Superior temporal gyrus (tissue), 1 donor: ENCODE results near the gene CENPU.
"Not testable (repeated sequence)": the region's sequence is repeated elsewhere in the genome, so short reads cannot be mapped to it uniquely, and the experiment has no call there.

Experiments
- DNase-seq: peaks from one replicate; pipeline ENCODE4 v3.0.0-alpha.2; 2016; ENCODE audit errors: extremely low spot score

CENPU gene

DNA sequence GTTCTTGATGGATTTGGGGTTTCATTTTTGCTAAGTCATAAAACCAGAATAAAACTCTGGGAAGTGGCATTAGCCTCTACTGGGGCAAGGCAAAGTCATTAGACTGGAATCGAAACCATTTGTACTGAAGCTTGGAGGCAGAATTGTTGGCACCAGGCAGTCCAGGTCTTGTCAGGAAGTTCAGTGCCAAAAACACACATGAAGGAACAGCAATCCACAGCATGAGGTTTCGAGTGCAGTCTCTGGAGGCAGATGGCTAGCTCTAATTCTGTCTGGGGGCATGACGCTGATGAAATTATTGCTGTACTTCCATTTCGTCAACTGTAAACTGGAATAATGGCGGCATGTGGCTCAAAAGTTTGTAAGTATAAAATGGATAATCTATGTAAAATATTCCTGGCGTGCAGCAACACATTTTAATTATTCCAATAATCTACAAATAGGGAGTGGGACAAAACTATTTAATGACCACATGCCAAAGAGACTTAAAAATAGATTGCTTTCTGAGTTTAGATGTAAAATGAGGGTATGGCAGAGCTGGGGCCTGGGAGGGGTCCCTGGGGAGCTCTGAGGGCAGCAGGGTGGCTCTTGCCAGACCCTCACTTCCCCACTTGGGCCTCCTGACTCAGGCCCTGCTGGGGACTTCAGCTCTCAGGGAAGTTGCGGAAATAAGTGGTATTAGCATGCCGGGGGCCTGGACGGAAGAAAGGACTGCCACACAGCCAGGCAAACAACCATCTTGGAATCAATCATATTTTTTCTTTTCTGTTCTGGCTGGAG lies 18.8 kb upstream of the CENPU start:
- no peak for DNase-seq

GRCh38 chr4:184751585-184751956 lies 17.7 kb upstream of the CENPU start:
- no peak for DNase-seq

DNA sequence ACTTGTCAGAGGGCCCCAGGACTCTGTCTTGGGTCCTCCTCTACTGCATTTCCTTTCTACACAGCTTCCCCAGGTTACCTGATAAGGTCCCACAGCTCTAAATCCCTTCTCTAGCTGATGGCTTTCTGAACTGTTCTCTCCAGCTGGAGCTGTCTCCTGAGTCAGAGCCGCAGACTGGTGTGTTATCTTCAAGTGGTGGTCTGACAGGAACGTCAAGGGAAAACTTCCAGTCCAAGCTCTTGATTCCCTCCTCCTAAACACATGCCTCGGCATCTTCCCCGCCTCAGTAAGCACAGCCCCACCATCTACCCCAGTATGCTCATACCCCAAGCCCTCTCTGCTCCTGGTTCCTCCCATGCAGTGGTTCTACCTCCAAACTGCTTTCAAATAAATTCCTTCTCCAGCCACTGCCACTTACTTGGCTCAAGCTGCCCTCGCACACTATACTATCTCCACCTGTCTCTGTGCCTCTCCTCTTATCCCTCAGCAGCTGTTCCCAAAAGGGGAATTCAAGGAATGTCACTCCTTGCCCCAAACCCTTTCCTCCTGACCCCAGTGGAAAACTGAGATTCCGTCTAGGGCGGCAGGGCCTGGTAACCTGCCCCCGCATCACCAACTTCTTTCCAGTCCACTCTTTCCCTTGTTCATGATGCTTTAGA lies 17.2 kb upstream of the CENPU start:
- DNase-seq, result no peak

DNA sequence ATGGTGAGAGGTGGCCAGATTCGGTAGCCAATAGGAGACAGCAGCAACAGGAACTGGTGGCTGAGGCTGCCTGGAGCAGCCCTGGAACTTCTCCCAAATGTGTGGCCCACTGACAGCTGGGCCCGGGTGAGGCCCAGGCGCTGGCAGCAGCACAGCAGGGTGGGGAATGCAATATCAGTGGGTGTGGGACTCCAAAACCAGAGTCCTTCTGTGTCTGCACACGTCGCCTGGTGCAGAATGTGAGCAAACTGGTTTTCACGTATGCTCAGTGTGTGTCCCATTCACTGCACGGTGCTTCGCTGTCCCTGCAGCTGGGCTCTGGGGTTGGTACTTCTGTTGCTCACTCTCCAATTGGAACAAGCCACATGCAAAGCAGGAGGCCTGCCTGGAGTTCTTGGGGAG lies 14.4 kb upstream of the CENPU start:
- DNase-seq, result no peak

- no peak for DNase-seq
Observed at GRCh38 chr4:184747034-184747830, 13.3 kb upstream of the CENPU start.

DNA sequence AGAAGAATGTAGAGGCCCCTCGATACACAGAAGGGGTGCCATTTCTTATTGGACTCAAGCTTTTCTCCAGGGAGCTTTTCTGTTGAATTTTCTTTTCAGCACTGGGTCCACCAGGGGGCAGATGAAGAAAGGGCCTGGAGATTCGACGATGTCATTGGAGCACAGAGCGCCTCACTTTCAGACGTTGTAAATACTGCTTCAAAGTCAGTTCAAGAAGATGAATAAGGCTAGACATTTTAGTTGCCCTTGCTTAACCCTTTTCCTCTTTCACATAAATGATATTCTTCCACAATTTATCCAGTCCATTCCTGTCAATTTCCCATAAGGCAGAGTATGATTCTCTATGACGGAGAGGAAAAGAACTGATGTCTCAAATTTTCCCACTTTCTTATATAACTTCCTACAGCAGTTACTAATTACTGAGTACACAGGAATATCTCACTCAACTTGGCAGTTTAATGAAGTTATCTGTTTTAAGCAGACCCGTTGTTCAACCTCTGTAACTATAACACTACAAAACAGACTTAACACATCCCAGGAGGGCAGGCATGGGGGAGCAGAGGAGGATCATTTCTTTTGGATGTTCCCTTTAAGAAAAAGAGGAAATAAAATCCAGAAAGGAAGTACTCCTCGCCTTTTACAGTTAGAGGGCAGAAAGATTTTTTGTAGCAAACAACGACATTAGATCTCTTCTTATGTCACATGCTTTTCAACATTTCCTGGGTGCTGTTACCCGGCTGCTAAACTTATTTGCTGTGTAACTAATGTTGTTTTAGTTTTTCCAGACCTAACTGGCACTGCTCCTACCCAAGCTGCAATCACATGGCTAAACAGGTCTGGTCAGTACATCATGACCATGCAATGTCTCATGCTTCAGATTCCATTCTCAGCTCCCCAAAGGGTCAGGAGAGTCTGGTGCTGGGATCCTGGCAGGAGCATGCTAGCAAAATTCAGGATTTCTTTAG lies 12.2 kb upstream of the CENPU start:
- DNase-seq, result peak; percentile 92

DNA sequence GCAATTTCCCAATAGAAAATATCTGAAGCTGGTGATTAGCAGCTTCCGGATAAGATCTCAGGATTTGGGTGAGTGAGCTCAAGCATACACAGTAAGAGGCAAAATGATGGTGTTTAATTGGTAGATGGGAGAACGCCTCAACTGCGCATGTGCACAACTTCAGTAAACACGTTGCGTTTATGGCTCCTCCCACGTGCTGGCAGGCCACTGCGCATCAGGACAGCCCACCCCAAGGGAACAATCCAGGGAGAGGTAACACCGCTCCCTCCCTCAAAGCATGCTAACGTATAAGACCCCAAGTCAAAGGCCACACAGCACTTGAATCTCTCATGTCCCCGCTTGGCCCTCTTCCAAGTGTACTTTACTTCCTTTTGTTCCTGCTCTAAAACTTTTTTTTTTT lies 10.3 kb upstream of the CENPU start:
- no peak for DNase-seq

DNA sequence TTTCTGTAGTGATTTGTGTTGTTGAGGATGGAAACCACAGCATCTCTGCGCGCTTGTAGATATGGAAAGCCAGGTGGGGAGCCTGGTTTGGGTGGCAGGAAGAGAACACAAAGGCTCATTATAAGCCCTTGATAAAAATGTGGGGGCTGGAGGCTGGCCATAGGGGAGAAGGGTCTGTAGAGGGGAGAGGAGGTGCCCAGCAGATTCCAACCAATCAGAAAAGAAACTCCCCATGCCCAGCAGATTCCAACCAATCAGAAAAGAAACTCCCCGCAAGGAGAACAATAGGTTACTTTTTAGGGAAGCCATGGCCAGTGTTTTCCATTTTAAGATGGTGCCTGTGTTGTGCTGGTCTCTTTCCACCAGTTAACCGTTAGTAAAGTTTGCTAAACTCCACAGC lies 9.8 kb upstream of the CENPU start:
- DNase-seq, result no peak

- DNase-seq, result not testable (repeated sequence)
Observed at GRCh38 chr4:184741651-184742050, 7.8 kb upstream of the CENPU start.

DNA sequence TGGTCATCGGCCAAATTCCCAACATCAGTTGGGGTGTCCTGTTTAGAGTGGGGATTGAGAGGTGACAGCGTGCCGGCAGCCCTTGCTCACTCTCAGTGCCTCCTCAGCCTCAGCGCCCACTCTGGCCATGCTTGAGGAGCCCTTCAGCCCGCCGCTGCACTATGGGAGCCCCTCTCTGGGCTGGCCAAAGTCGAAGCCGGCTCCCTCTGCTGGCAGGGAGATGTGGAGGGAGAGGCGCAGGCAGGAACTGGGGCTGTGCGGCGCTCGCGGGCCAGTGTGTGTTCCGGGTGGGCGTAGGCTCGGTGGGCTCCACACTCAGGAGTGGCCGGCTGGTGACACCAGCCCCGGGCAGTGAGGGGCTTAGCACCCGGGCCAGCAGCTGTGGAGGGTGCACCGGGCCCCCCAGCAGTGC lies 7.1 kb upstream of the CENPU start:
- no peak for DNase-seq

GRCh38 chr4:184739575-184739974 lies 5.7 kb upstream of the CENPU start:
- DNase-seq, result not testable (repeated sequence)

GRCh38 chr4:184734758-184735157 lies 862 bp upstream of the CENPU start:
- no peak for DNase-seq

- no peak for DNase-seq
Observed at GRCh38 chr4:184732126-184732525, 1.8 kb downstream of the CENPU start.

DNA sequence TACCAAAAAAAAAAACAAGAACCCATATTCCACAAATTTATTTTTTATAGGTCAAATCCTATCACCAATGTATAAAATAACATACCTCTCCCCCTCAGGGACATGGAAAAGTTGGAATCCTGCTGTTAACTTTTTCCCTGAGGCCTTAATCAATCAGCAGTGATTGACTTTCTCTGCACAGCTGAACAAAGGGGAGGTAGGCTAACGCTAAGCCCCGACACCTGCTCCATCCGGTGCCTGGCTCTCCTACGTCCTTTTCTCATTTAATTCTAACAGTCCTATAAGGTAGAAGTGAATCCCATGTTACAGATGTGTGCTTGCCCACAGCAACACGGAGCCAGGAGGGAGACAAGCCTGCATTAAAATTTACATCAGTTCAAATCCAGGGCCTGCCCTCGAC lies 2.8 kb downstream of the CENPU start:
- no peak for DNase-seq

- DNase-seq, result no peak
Observed at GRCh38 chr4:184729946-184730345, 4.0 kb downstream of the CENPU start.

GRCh38 chr4:184728858-184729257 lies 5.0 kb downstream of the CENPU start:
- no peak for DNase-seq

DNA sequence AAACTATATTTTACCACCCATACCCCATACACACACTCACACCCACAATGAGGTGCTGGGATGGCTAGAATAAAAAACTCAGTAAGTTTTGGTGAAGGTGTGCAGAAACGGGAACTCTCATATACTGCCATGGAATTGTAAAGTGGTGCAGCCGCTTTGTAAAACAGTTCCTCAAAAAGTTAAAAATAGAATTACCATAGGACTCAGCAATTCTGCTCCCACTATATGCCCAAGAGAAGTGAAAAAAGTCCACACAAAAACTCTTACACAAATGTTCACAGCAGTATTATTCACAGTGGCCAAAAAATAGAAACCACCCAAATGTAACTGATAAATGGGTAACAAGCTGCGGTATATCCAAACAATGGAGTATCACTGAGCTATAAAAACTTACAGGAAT lies 6.5 kb downstream of the CENPU start:
- DNase-seq, result no peak

DNA sequence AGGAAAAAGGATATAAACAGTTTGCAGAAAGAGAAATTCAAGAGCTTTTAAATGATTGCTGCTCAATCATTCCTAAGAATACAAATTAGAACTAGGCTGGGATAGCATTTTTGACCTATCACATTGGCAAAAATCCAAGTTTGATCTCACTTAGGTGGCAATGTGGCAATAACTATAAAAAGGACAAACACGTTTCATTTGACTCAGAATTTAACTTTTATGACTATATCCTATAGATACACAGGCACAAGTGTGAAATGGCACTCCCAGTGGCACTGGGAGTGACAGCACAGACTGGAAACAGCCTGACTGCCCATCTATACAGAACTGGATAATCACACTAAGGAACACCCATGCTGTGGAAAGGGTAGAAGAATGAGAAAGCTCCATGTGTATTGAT lies 11.1 kb downstream of the CENPU start:
- no peak for DNase-seq

- no peak for DNase-seq
Observed at GRCh38 chr4:184721254-184721653, 12.6 kb downstream of the CENPU start.

- no peak for DNase-seq
Observed at GRCh38 chr4:184719407-184719806, 14.5 kb downstream of the CENPU start.

DNA sequence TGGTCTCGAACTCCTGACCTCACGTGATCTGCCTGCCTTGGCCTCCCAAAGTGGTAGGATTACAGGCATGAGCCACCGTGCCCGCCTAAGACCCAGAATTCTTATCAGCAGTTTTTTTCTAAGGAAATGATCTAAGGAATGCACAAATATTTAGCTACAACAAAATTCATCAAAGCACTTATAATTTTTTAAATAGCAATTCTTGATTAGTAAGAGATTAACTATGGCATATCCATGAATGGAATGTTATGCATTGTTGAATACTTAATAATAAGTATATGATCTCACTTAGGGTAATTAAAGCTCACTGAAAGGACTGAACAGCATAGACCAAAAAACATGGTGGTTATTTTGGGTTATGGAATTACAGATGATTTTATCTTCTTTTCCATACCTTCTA lies 18.4 kb downstream of the CENPU start:
- DNase-seq, result no peak

GRCh38 chr4:184713887-184714286 lies 20.0 kb downstream of the CENPU start:
- no peak for DNase-seq
